NCI-H2227 (cell line): Measurements from ENCODE around the gene ELP5.
A peak's percentile ranks its signal among the peaks of the same experiment; 100 is the strongest.

Experiments
- DNase-seq: peaks from one replicate; lab custom pipeline; 2025; ENCODE audit not compliant: unreplicated experiment; lab: John Stamatoyannopoulos, UW

ELP5 gene, protein sequence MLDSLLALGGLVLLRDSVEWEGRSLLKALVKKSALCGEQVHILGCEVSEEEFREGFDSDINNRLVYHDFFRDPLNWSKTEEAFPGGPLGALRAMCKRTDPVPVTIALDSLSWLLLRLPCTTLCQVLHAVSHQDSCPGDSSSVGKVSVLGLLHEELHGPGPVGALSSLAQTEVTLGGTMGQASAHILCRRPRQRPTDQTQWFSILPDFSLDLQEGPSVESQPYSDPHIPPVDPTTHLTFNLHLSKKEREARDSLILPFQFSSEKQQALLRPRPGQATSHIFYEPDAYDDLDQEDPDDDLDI

DNA sequence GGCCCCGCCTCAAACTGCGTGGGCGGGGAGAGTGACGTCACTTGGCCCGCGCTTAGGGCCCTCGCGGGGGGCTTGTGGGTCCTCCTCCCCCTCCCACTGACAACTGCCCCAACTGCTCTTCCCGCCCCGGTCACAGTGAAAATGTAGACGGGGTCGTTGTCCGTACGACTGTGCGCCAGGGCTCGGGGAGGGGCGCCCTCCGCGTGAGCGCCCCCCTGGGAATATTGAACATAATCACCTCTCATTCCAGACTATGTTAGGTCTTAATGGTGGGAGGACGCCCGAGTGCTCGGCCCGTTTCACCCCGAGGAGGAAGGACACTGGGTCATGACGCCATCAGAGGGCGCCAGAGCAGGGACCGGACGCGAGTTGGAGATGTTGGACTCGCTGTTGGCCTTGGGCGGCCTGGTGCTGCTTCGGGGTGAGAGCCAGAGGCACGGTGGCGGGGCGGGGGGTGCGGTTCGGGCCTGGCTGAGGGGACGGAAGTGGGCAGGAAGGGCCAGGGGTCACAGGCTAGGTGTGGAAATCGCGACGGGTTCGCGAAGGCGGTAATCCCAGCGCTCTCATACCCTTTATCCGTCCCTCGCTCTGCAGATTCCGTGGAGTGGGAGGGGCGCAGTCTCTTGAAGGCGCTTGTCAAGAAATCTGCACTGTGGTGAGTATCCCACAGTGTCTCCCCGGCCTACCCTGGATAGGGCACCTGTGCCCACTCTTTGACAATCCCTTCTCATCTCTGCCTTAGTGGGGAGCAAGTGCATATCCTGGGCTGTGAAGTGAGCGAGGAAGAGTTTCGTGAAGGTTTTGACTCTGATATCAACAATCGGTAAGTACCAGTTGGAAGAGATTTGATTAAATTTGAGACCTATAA is at the start of gene ELP5:
Gene ELP5, plus strand, starts transcription at position 40 of the 868 bp plus-strand sequence. Its CDS starts 336 bp downstream, at position 376.
- peak; percentile 90 for DNase-seq

DNA sequence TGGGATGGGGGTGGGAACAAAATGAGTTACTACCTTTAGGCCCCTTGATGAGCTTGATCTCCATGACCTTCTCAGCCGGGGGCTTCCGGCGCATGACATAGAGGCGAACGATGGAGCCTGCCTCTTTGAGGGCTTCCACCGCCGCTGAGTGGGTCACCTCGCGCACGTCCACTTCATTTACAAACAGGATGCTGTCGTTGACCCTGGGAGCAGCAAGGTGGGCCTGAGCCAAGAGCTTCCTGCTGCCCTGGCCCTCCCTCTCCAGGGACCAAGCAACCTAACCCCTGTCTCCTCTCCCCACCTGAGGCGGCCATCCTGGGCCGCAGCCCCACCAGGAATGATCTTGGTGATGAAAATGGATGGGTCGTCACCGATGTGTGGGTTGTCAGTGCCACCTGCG is 48.6 kb upstream of the ELP5 start:
- no peak for DNase-seq

- DNase-seq, result peak; percentile 57
Observed at GRCh38 chr17:7204336-7204735, 47.7 kb upstream of the ELP5 start.

DNA sequence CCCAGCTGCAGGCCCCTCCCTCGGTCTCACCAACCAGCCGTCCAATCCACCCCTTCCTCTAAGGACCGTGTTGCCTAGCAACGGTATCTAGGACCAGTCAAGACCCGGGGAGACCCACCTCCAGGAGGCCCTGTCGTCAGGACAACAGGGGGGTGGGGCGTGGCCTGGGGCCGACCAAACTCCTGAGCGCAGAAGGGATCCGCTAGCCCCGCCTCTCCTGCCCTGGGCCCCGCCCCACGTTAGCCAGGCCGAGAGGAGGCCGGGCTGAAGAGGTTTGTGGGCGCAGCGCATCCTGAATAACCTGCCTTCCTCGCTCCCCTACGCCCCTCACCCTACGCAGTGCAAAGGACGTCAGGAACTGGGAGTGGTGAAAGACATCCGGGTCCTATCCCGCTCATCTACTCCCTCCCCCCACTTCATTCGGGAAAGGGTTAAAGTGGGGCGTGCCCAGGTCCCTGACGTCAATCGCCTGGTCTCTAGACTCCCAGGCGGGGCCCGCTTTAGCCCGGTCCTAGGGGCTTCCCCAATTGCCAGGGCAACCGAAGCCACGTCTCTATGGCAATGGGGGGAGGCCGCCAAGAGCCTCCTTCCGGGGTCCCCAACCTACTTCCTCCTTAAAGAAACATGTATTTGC is 47.1 kb upstream of the ELP5 start:
- DNase-seq, result peak; percentile 98

DNA sequence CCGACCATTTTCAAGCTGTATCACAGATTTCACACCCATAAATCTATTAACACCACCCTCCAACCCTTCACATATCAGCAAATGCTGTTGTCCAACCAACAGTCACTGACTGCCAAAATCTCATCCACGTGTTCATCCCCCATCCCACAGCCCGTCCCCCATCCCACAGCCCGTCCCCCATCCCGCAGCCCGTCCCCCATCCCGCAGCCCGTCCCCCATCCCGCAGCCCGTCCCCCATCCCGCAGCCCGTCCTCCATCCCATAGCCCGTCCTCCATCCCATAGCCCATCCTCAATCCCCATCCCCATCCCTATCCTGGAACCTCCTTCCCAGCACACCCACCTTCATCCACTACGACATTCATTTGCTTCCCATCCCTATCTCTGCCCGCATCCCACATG is 46.5 kb upstream of the ELP5 start:
- no peak for DNase-seq

DNA sequence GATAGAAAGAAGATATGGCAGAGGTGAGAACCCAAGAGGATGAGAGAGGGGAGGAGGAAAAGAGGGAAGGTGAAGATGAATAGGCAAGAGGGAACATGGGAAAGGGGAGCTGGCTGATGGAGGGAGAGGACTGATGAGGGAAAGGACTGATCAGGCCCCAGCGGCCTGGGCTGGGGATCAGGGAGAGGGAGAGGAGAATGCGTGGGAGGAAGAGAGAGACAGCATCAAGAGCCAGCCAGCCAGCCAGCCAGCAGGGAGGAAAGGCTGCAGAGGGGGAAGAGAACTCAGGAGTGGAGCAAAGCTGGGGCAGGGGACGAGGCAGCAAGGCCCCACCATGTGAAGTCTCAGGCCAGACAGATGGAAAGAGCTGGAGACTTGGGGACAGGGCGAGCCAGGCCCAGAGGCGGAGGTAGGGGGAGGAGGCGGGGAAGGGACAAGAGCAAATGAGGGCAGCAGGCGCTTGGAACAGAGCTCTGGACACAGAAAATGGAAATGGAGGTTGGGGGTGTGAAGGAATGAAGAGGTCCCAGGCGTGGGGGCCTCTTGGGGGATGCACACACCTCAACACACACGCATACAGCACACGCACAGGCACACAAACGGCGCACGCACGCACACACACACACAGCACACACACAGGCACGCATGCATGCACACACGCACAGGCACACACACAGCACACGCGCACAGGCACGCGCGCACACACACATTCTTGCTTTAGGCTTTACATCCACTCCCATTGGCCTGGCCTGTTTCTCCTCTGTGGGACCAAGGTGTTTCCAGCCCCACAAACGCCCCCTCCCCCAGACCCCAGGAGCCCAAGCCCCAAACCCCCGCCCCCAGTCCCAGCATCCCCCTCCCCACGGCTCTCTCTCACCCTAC is 44.7 kb upstream of the ELP5 start:
- no peak for DNase-seq

- no peak for DNase-seq
Observed at GRCh38 chr17:7208027-7208571, 43.9 kb upstream of the ELP5 start.

- no peak for DNase-seq
Observed at GRCh38 chr17:7208754-7209460, 43.1 kb upstream of the ELP5 start.

DNA sequence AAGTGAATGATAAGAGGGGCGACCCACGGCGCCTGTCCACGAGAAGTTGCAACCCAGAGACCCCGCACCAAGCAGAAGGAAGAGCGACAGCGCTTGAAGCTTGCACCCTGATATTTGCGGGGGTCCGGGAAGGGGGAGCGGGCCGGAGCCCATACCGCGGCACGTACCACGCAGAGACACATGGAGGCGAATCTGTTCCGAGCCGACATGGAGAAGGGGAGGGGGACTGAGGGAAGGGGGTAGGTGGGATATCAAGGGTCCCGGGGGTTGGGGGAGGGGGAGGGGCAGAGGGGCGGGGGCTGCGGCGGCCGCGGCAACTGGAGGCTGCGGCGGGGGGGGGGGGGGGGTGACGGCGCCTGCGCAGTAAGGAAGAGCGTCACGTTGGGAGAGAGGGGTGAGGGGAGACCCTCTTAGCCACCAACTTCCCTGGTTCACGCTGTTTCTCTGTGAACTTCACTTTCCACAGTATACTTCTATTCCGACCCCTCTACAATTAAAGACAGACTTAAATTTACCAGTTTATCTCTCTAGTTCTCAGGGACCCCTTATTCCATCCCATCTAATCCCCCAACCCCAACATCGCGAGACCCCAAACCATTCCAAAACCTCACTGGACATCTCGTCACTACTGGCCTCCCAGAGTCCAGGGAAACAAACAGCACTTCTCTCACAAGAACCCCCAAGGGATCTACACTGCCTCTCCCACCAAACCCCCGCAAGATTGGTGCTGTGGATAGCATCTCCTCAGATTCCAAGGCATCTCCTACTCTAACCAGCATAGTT is 40.3 kb upstream of the ELP5 start:
- DNase-seq, result no peak

GRCh38 chr17:7213895-7214299 is 38.1 kb upstream of the ELP5 start:
- peak; percentile 98 for DNase-seq

- peak; percentile 99 for DNase-seq
Observed at GRCh38 chr17:7214300-7215135, 37.5 kb upstream of the ELP5 start.

DNA sequence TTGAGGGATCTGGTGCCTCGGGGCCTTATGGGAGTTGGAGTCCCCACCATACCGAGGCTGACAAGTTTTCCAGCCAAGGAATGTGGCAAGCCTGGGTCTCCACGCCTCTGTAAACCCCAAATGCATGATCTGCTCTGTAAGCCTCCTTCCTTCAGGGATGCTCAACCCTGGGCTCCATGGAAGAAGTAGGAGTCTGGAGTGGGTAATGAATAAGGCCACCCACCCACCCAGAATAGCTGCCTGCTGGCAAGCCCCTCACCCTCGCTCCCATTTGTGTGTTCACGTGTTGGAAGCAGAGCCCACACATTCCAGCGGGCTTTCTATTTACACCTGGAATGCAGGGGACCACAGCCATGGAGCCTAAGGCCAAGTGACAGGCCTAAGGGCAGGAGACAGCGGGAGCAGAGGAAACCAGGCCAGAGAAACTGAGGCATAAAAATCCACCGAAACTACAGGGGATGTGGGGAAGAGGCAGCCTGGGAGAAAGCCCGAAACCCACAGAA is 36.8 kb upstream of the ELP5 start:
- no peak for DNase-seq

GRCh38 chr17:7215652-7216180 is 36.3 kb upstream of the ELP5 start:
- peak; percentile 29 for DNase-seq

- DNase-seq, result no peak
Observed at GRCh38 chr17:7216242-7217112, 35.5 kb upstream of the ELP5 start.

DNA sequence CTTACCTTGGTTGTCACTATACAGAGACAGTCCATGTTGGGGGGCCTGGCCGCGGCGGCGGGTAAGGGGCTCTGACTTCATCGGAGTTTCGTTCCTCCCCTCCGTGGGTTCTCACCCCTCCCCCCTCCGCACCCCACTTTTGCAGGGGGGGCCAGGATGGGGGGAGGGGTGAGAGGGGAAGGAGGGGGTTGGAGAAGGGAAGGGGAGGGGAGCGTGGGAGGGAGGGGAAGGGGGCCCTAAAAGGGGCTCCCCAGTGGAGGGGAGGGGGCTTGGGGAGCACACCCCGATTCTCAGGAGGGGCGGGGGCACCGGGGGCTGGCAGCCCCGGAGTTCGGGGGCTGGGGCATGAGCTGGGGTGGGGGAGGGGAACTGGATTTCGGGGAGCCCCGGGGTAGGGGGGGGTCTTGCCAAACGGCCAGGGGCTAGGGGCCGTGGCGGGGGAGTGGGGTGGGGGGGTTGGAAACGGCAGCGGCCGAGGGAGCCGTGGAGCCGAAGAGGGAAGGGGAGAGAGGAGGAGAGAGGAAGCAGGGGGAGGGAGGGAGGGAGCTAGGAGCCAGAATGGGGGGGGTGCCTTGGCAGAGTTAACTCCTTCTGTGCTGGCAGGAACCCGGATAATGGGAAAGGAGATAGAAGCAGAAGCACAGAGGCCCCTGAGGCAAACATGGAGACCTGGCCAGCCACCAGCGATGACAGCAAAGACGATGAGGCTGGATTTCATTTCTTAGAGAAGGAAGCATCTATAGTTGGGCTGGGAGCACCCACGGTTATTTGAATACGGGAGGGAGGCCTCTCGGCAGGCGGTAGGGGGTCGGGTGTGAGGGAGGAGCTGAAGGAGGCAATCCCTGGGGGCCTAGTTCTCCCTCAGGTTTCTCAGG is 34.7 kb upstream of the ELP5 start:
- DNase-seq, result peak; percentile 60

- no peak for DNase-seq
Observed at GRCh38 chr17:7218166-7218565, 33.8 kb upstream of the ELP5 start.
